H1 (cell line): ENCODE measurements around the gene FRZB.

ENCODE experiments used
- CTCF ChIP-seq, 3 experiments: IDR thresholded peaks; 1 replicate in 2 of 3; 2 replicates in 1 of 3; pipeline versions ENCODE4 v1.5.1 to v1.6.1; 2011; ENCODE audit warnings: low read length in 3 of 3, mild to moderate bottlenecking in 3 of 3, inconsistent platforms in 2 of 3, low read depth in 1 of 3, moderate library complexity in 1 of 3; ENCODE audit not compliant: insufficient read depth in 1 of 3; ENCODE audit errors: control extremely low read depth in 1 of 3
- EZH2 ChIP-seq: fragments of 200-600 bp; sonication (generic); IDR thresholded peaks from 2 replicates; pipeline ENCODE4 v1.7.1; 2012; ENCODE audit warnings: low read depth, mild to moderate bottlenecking, moderate library complexity, low read length, inconsistent platforms; ENCODE audit not compliant: severe bottlenecking
- GABPA ChIP-seq: IDR thresholded peaks from 2 replicates; pipeline ENCODE4 v1.6.1; 2011; ENCODE audit warnings: mild to moderate bottlenecking, low read length, moderate library complexity, borderline replicate concordance; ENCODE audit not compliant: insufficient read depth
- POLR2A ChIP-seq, 2 experiments: IDR thresholded peaks; 1 replicate in 1 of 2; 2 replicates in 1 of 2; pipeline ENCODE4 v1.6.1; 2011; ENCODE audit warnings: low read depth in 2 of 2, low read length in 2 of 2, mild to moderate bottlenecking in 2 of 2; ENCODE audit errors: control extremely low read depth in 1 of 2
- POLR2AphosphoS5 ChIP-seq: IDR thresholded peaks from 2 replicates; pipeline ENCODE4 v1.6.1; 2011; ENCODE audit warnings: low read depth, low read length
- RAD21 ChIP-seq, 2 experiments: IDR thresholded peaks in 1 of 2; conservative IDR thresholded peaks in 1 of 2; 2 replicates each; pipeline ENCODE4 v1.6.1; 2011; ENCODE audit warnings: low read depth in 2 of 2, low read length in 2 of 2, improper control_type of control experiment in 1 of 2, inconsistent platforms in 1 of 2, mild to moderate bottlenecking in 1 of 2, moderate library complexity in 1 of 2
- SIRT6 ChIP-seq: IDR thresholded peaks from one replicate; pipeline ENCODE4 v1.7.1; 2012; ENCODE audit warnings: low read length, inconsistent platforms
- SIX5 ChIP-seq: IDR thresholded peaks from 2 replicates; pipeline ENCODE4 v1.6.1; 2011; ENCODE audit warnings: mild to moderate bottlenecking, low read depth, low read length
- TAF7 ChIP-seq: optimal IDR thresholded peaks from 2 replicates; pipeline ENCODE3; 2011; ENCODE audit warnings: low read depth, mild to moderate bottlenecking, inconsistent platforms, low read length, moderate library complexity, borderline replicate concordance

GRCh38 chr2:182901748-182902147 is 35.3 kb upstream of the FRZB start:
- TF ChIP-seq POLR2AphosphoS5 (0 out of 2 replicates have a peak, but pooled peaks have one; percentile 26), CTCF (IDR thresholded peaks at IDR 0.05; ENCODE audit: control extremely low read depth in 1 of 3, insufficient read depth in 1 of 3, low read depth in 1 of 3, low read length in 3 of 3) (no peak), SIRT6 (no peak), EZH2 (no peak), POLR2A (IDR thresholded peaks at IDR 0.05; ENCODE audit: control extremely low read depth in 1 of 2, low read depth in 2 of 2, low read length in 2 of 2) (no peak), TAF7 (no peak), GABPA (no peak), RAD21 (IDR thresholded peaks at IDR 0.05 in 1 of 2, conservative IDR thresholded peaks at IDR 0.05 in 1 of 2; ENCODE audit: low read depth in 2 of 2, low read length in 2 of 2) (no peak), SIX5 (no peak)
